HepG2 (cell line): Measurements from ENCODE around the gene PHRF1. TPM values are rescaled to one million over a fixed set of nuclear protein-coding genes. Genes with fewer than 3 reads are reported as not detected.

ENCODE experiments used
- ATF7 ChIP-seq, 2 experiments: fragments of 450-650 bp in 1 of 2; sonication (generic) in 1 of 2; formaldehyde crosslinking in 1 of 2; IDR thresholded peaks; 2 replicates each; pipeline versions ENCODE4 v1.4.0 to v1.6.1; 2016 to 2020; ENCODE audit warnings: antibody characterized with exemption in 1 of 2, mild to moderate bottlenecking in 1 of 2, missing genetic modification reagents in 1 of 2
- DMAP1 ChIP-seq: IDR thresholded peaks from 2 replicates; pipeline ENCODE4 v1.6.1; 2016
- FOXA3 ChIP-seq: IDR thresholded peaks from 2 replicates; pipeline ENCODE4 v1.6.1; 2016; ENCODE audit warnings: missing genetic modification reagents, missing compliant biosample characterization
- FOXO1 ChIP-seq: sonication (generic); formaldehyde crosslinking; IDR thresholded peaks from 2 replicates; pipeline ENCODE4 v1.4.0; 2020; ENCODE audit warnings: missing genetic modification reagents
- JARID2 ChIP-seq: sonication (generic); formaldehyde crosslinking; IDR thresholded peaks from 2 replicates; pipeline ENCODE4 v1.8.1; 2023; ENCODE audit warnings: missing genetic modification reagents, inconsistent platforms; ENCODE audit not compliant: insufficient replicate concordance
- NR3C1 ChIP-seq: sonication (generic); formaldehyde crosslinking; IDR thresholded peaks from 2 replicates; pipeline ENCODE4 v1.4.0; 2020; ENCODE audit warnings: missing genetic modification reagents
- SRY ChIP-seq: sonication (generic); formaldehyde crosslinking; IDR thresholded peaks from 2 replicates; pipeline ENCODE4 v1.8.0; 2022; ENCODE audit warnings: mild to moderate bottlenecking, missing genetic modification reagents
- ZC3H13 ChIP-seq: sonication (generic); formaldehyde crosslinking; IDR thresholded peaks from 2 replicates; pipeline ENCODE4 v1.8.1; 2023; ENCODE audit warnings: mild to moderate bottlenecking, missing genetic modification reagents, moderate library complexity
- ZC3H4 ChIP-seq: sonication (generic); formaldehyde crosslinking; IDR thresholded peaks from 2 replicates; pipeline ENCODE4 v1.4.0; 2020; ENCODE audit warnings: missing genetic modification reagents, borderline replicate concordance
- ZNF44 ChIP-seq: sonication (generic); formaldehyde crosslinking; IDR thresholded peaks from 2 replicates; pipeline ENCODE4 v1.5.1; 2020; ENCODE audit warnings: mild to moderate bottlenecking, missing genetic modification reagents
- ZNF501 ChIP-seq: sonication (generic); formaldehyde crosslinking; IDR thresholded peaks from 2 replicates; pipeline ENCODE4 v1.5.1; 2020; ENCODE audit warnings: mild to moderate bottlenecking, moderate library complexity, missing genetic modification reagents
- ZNF616 ChIP-seq: sonication (generic); formaldehyde crosslinking; IDR thresholded peaks from 2 replicates; pipeline ENCODE4 v1.5.0; 2020; ENCODE audit warnings: low read depth, mild to moderate bottlenecking, missing genetic modification reagents
- ZNF629 ChIP-seq: sonication (generic); formaldehyde crosslinking; conservative IDR thresholded peaks from 2 replicates; pipeline ENCODE4 v1.5.0; 2020; ENCODE audit warnings: missing genetic modification reagents
- ZNF83 ChIP-seq: sonication (generic); formaldehyde crosslinking; IDR thresholded peaks from 2 replicates; pipeline ENCODE4 v1.4.0; 2020; ENCODE audit warnings: missing genetic modification reagents, mild to moderate bottlenecking, borderline replicate concordance
- polyA plus RNA-seq, 8 experiments: library from polyadenylated mRNA; depleted of rRNA in 3 of 8; stranded (reverse) in 7 of 8; unstranded in 1 of 8; fragments of >200 nt; fragmentation: Illumina TruSeq in 4 of 8; extraction: Trizol in 4 of 8; gene quantifications; 2 replicates each; pipeline versions ENCODE4 v1.2.1 to v1.2.3, GENCODE V29; 2011 to 2016; ENCODE audit warnings: low read depth in 4 of 8, missing spikeins in 1 of 8, mixed read lengths in 1 of 8; ENCODE audit not compliant: insufficient read depth in 1 of 8
- total RNA-seq, 5 experiments: library from RNA; depleted of rRNA; stranded (reverse); fragments of >200 nt; fragmentation: Illumina TruSeq; extraction: Trizol; gene quantifications; 2 replicates each; pipeline ENCODE4 v1.2.3, GENCODE V29; 2016; ENCODE audit warnings: low read depth in 1 of 5
- TF ChIP-seq, protein P1 (sequence below): sonication (generic); formaldehyde crosslinking; IDR thresholded peaks from 2 replicates; pipeline ENCODE4 v1.4.0; 2020; ENCODE audit warnings: mild to moderate bottlenecking, missing genetic modification reagents
- TF ChIP-seq, protein P2 (sequence below): sonication (generic); formaldehyde crosslinking; IDR thresholded peaks from 2 replicates; pipeline ENCODE4 v1.9.0; 2021; ENCODE audit warnings: missing genetic modification reagents, borderline replicate concordance
- TF ChIP-seq, protein P3 (sequence below): sonication (generic); formaldehyde crosslinking; IDR thresholded peaks from 2 replicates; pipeline ENCODE4 v1.4.0; 2020; ENCODE audit warnings: missing genetic modification reagents
- TF ChIP-seq, protein P4 (sequence below): conservative IDR thresholded peaks from 2 replicates; pipeline ENCODE4 v1.6.1; 2018; ENCODE audit warnings: missing genetic modification reagents
- TF ChIP-seq, protein P5 (sequence below): sonication (generic); formaldehyde crosslinking; IDR thresholded peaks from 2 replicates; pipeline ENCODE4 v1.9.0; 2021; ENCODE audit warnings: missing genetic modification reagents, borderline replicate concordance

PHRF1 gene
- total and polyA plus RNA-seq, 2 of the 13 experiments (the other 11 are each of a cell fraction or from before 2014, with no cell fraction given): 8.2 to 16.7 TPM

DNA sequence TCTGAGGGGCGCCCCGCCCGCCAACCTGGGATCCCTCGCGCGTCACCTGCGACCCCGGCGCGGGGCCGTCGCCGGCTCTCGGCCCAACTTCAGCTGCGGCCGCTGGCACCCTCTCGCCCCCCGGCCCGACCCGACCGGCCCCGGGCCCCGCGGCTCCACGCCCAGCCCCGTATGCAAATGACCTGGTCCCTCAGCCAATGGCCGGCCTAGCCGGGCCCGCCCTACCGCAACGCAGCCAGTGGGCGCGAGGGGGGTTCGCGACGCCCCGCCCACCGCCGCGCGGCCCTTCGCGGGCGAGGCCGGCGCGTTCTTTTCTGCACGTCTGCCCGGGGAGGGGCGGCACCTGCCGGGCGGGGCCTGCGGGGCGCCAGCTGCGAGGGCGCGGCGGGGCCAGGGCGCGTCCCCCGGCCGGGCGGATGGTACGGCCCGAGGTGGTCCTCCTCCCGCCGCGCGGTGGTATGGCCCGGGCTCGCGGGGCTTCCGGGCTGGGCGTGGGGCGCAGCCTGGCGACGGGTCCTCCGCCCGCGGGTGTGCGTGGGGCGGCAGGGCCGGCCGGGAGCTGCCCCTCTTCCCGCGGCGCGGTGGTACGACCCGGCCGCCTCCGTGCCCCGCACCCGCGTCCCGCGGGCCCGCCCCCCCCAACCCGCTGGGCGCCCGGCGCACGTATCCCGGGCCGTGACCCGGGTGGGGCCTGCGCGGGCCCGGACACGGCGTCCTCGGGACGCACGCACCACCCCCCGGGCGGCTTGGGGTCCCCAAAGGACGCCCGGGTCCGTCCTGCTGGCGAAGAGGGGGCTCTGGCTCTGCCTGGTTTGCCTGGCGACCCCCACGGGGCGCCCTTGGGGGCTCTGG is 7.7 kb upstream of the PHRF1 start (continued):
- TF ChIP-seq, protein P1, sequence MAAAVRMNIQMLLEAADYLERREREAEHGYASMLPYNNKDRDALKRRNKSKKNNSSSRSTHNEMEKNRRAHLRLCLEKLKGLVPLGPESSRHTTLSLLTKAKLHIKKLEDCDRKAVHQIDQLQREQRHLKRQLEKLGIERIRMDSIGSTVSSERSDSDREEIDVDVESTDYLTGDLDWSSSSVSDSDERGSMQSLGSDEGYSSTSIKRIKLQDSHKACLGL (CRISPR knock-in tag): no peak; the same call in 1 of the 2 replicates
- TF ChIP-seq, protein P2, sequence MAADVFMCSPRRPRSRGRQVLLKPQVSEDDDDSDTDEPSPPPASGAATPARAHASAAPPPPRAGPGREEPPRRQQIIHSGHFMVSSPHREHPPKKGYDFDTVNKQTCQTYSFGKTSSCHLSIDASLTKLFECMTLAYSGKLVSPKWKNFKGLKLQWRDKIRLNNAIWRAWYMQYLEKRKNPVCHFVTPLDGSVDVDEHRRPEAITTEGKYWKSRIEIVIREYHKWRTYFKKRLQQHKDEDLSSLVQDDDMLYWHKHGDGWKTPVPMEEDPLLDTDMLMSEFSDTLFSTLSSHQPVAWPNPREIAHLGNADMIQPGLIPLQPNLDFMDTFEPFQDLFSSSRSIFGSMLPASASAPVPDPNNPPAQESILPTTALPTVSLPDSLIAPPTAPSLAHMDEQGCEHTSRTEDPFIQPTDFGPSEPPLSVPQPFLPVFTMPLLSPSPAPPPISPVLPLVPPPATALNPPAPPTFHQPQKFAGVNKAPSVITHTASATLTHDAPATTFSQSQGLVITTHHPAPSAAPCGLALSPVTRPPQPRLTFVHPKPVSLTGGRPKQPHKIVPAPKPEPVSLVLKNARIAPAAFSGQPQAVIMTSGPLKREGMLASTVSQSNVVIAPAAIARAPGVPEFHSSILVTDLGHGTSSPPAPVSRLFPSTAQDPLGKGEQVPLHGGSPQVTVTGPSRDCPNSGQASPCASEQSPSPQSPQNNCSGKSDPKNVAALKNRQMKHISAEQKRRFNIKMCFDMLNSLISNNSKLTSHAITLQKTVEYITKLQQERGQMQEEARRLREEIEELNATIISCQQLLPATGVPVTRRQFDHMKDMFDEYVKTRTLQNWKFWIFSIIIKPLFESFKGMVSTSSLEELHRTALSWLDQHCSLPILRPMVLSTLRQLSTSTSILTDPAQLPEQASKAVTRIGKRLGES (CRISPR knock-in tag): no peak
- no peak for TF ChIP-seq ZC3H4 (CRISPR knock-in tag)
- no peak for TF ChIP-seq ZNF83
- TF ChIP-seq ATF7 (IDR thresholded peaks at IDR 0.05): no peak
- TF ChIP-seq ATF7 (CRISPR knock-in tag; IDR thresholded peaks at IDR 0.05): no peak
- TF ChIP-seq ZNF501 (CRISPR knock-in tag): no peak; the same call in 1 of the 2 replicates
- TF ChIP-seq NR3C1 (CRISPR knock-in tag): no peak
- TF ChIP-seq, protein P3, sequence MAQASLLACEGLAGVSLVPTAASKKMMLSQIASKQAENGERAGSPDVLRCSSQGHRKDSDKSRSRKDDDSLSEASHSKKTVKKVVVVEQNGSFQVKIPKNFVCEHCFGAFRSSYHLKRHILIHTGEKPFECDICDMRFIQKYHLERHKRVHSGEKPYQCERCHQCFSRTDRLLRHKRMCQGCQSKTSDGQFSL: peak; percentile 94
- no peak; the same call in 1 of the 2 replicates for TF ChIP-seq ZNF616
- no peak for TF ChIP-seq DMAP1 (CRISPR knock-in tag)
- TF ChIP-seq SRY (CRISPR knock-in tag): 0 out of 2 replicates have a peak, but pooled peaks have one; percentile 1
- TF ChIP-seq JARID2 (CRISPR knock-in tag): no peak
- TF ChIP-seq ZNF629 (CRISPR knock-in tag): no peak
- TF ChIP-seq FOXA3: peak; percentile 13; the same call in 1 of the 2 replicates
- TF ChIP-seq, protein P4, sequence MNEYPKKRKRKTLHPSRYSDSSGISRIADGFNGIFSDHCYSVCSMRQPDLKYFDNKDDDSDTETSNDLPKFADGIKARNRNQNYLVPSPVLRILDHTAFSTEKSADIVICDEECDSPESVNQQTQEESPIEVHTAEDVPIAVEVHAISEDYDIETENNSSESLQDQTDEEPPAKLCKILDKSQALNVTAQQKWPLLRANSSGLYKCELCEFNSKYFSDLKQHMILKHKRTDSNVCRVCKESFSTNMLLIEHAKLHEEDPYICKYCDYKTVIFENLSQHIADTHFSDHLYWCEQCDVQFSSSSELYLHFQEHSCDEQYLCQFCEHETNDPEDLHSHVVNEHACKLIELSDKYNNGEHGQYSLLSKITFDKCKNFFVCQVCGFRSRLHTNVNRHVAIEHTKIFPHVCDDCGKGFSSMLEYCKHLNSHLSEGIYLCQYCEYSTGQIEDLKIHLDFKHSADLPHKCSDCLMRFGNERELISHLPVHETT (CRISPR knock-in tag): no peak
- TF ChIP-seq, protein P5, sequence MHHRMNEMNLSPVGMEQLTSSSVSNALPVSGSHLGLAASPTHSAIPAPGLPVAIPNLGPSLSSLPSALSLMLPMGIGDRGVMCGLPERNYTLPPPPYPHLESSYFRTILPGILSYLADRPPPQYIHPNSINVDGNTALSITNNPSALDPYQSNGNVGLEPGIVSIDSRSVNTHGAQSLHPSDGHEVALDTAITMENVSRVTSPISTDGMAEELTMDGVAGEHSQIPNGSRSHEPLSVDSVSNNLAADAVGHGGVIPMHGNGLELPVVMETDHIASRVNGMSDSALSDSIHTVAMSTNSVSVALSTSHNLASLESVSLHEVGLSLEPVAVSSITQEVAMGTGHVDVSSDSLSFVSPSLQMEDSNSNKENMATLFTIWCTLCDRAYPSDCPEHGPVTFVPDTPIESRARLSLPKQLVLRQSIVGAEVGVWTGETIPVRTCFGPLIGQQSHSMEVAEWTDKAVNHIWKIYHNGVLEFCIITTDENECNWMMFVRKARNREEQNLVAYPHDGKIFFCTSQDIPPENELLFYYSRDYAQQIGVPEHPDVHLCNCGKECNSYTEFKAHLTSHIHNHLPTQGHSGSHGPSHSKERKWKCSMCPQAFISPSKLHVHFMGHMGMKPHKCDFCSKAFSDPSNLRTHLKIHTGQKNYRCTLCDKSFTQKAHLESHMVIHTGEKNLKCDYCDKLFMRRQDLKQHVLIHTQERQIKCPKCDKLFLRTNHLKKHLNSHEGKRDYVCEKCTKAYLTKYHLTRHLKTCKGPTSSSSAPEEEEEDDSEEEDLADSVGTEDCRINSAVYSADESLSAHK (CRISPR knock-in tag): no peak
- no peak for TF ChIP-seq FOXO1 (CRISPR knock-in tag)
- no peak for TF ChIP-seq ZNF44
- TF ChIP-seq ZC3H13: no peak; the same call in 1 of the 2 replicates
